Large intestine (tissue), 3 donors: ENCODE results near the gene RNF41. TPM values are rescaled to one million over a fixed set of nuclear protein-coding genes. Genes with fewer than 3 reads are reported as not detected.

Experiments used
- DNase-seq, 2 donors: peaks; one replicate each; pipeline versions ENCODE4 v3.0.0 to v3.0.0-alpha.2; 2013
- H3K27ac ChIP-seq: one replicate; pipeline ENCODE4 v1.5.1; 2013; ENCODE audit warnings: low read length
- H3K27me3 ChIP-seq: 2 replicates; pipeline ENCODE4 v1.6.1; 2013; ENCODE audit warnings: low read length; ENCODE audit not compliant: control insufficient read depth, insufficient read depth
- H3K36me3 ChIP-seq: 2 replicates; pipeline ENCODE4 v1.6.1; 2013; ENCODE audit warnings: low read length; ENCODE audit not compliant: control insufficient read depth, insufficient read depth
- H3K4me1 ChIP-seq: one replicate; pipeline ENCODE4 v1.6.1; 2013; ENCODE audit warnings: low read length; ENCODE audit not compliant: control insufficient read depth, insufficient read depth
- H3K4me3 ChIP-seq: one replicate; pipeline ENCODE4 v1.5.1; 2013; ENCODE audit warnings: low read length
- H3K9me3 ChIP-seq: one replicate; pipeline ENCODE4 v1.6.1; 2013; ENCODE audit warnings: mild to moderate bottlenecking, low read depth, low read length, moderate library complexity; ENCODE audit not compliant: control insufficient read depth
- WGBS: methylation state at CpG from one replicate; pipeline ENCODE4 v1.1.5; 2013; ENCODE audit warnings: low lambda C conversion rate; ENCODE audit not compliant: insufficient coverage; 5-methylcytosine and 5-hydroxymethylcytosine counted together
- polyA plus RNA-seq: library from polyadenylated mRNA; unstranded; fragments of 120-200 nt; gene quantifications from one replicate; pipeline ENCODE4 v1.2.1, GENCODE V29; 2013

The RNF41 gene
- polyA plus RNA-seq, 1 donor = 32.2 TPM

DNA sequence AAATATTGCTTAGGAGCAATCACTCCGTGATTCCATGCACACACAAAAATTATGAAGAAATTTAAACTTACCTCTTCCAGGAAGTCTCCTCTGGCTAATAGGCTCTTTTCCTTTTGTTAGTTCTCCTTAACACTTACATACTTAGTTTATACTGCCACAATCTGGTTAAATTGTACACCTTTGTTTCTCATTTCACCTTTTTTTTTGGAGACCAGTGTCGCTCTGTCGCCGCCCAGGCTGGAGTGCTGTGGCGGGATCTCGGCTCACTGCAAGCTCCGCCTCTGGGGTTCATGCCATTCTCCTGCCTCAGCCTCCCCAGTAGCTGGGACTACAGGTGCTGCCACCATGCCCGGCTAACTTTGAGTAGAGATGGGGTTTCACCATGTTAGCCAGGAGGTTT is 38.7 kb upstream of the RNF41 start:
- Histone ChIP-seq H3K36me3 (peaks cover 17% of the 10 kb centered on the region), H3K27ac (no peak overlapping the region), H3K4me1 (peaks cover 23% of the 10 kb centered on the region), H3K9me3 (no peaks in the 10 kb centered on the region), H3K4me3 (no peak overlapping the region), H3K27me3 (no peaks in the 10 kb centered on the region)
- DNase-seq = no peak
- WGBS = 86% methylated on average over 1 of the region's 8 CpGs

GRCh38 chr12:56258820-56259183 is 37.1 kb upstream of the RNF41 start:
- Histone ChIP-seq H3K27me3 (no peaks in the 10 kb centered on the region), H3K4me1 (peaks cover 23% of the 10 kb centered on the region), H3K36me3 (peaks cover 30% of the 10 kb centered on the region), H3K27ac (peak overlapping the region; percentile 93), H3K9me3 (no peaks in the 10 kb centered on the region), H3K4me3 (peak overlapping the region; percentile 77)
- WGBS = 72% methylated on average over 3 of the region's 9 CpGs
- DNase-seq = no peak

- H3K36me3 ChIP-seq = peaks cover 36% of the 10 kb centered on the region
- peak within 1 kb of the TSS; percentile 77 for H3K4me3 ChIP-seq
- no peaks in the 10 kb centered on the region for H3K9me3 ChIP-seq
- WGBS = no CpG with 5 or more reads among the region's 78 CpGs
- DNase-seq = peak; percentile 69 to 89
- H3K27ac ChIP-seq = peak within 1 kb of the TSS; percentile 93
- no peaks in the 10 kb centered on the region for H3K27me3 ChIP-seq
- peaks cover 23% of the 10 kb centered on the region for H3K4me1 ChIP-seq
Measured at GRCh38 chr12:56258068-56258819, 36.5 kb upstream of the RNF41 start, which contains the start of gene ANKRD52. Gene ANKRD52, minus strand, starts transcription at chr12:56258384. Its CDS starts 115 bp downstream, at chr12:56258269.

- no peaks in the 10 kb centered on the region for H3K27me3 ChIP-seq
- peak overlapping the region; percentile 69 for H3K4me3 ChIP-seq
- H3K27ac ChIP-seq = peak overlapping the region; percentile 61
- peaks cover 23% of the 10 kb centered on the region for H3K4me1 ChIP-seq
- H3K36me3 ChIP-seq = peaks cover 42% of the 10 kb centered on the region
- WGBS = no CpG with 5 or more reads among the region's 27 CpGs
- no peaks in the 10 kb centered on the region for H3K9me3 ChIP-seq
- peak in 1 of 2 donors; percentile 42 for DNase-seq
Measured at GRCh38 chr12:56257491-56258067, 35.9 kb upstream of the RNF41 start.

DNA sequence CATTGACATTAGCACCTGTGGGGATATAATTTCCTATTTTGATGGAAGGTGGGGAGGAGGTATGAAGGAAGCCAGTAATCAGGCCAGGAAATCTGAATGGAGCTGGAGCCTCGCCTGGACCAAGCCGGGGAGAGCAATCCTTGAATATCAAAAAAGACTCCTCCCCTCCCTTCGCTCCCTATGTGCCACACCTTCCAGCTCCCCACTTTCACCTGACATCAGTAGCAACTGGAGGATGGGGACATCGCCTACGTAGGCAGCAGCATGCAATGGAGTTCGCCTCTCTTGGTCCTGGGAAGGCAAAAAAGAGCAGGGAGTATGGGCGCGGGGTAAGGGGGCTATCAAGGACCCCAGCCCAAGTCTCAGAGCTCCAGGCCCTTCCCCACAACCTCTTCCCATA is 35.3 kb upstream of the RNF41 start:
- peaks cover 23% of the 10 kb centered on the region for H3K4me1 ChIP-seq
- no peak overlapping the region for H3K27ac ChIP-seq
- peaks cover 48% of the 10 kb centered on the region for H3K36me3 ChIP-seq
- DNase-seq = no peak
- WGBS = 70% methylated on average over 2 of the region's 8 CpGs
- peak overlapping the region; percentile 69 for H3K4me3 ChIP-seq
- H3K27me3 ChIP-seq = no peaks in the 10 kb centered on the region
- no peaks in the 10 kb centered on the region for H3K9me3 ChIP-seq

GRCh38 chr12:56256326-56256960 is 34.7 kb upstream of the RNF41 start:
- no peaks in the 10 kb centered on the region for H3K9me3 ChIP-seq
- DNase-seq = no peak
- no peak overlapping the region for H3K4me3 ChIP-seq
- no peaks in the 10 kb centered on the region for H3K27me3 ChIP-seq
- peaks cover 23% of the 10 kb centered on the region for H3K4me1 ChIP-seq
- H3K27ac ChIP-seq = no peak overlapping the region
- no CpG with 5 or more reads among the region's 4 CpGs for WGBS
- peaks cover 54% of the 10 kb centered on the region for H3K36me3 ChIP-seq

- H3K4me1 ChIP-seq = peaks cover 20% of the 10 kb centered on the region
- no peaks in the 10 kb centered on the region for H3K27me3 ChIP-seq
- no peaks in the 10 kb centered on the region for H3K9me3 ChIP-seq
- no peak overlapping the region for H3K27ac ChIP-seq
- DNase-seq = no peak
- no CpG with 5 or more reads among the region's 7 CpGs for WGBS
- peaks cover 60% of the 10 kb centered on the region for H3K36me3 ChIP-seq
- no peak overlapping the region for H3K4me3 ChIP-seq
Measured at GRCh38 chr12:56255671-56256070, 33.9 kb upstream of the RNF41 start.

DNA sequence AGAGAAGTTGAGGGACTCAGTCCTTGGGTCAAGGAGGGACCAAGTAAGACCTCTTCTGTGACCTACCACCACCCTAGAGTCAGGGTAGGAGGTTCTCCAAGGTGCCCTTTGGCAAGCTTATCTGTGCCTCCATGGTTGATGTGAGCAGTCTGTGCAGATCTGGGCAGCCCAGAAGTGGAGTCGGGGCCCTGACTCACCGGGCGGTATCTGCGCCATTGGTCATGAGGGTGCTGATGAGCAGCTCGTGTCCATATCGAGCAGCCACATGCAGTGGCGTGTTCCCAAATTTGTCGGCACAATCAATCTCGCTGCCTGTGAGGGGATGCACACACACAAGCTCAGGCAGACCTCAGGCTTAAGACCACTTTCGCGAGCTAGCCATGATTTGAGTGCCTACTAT is 31.4 kb upstream of the RNF41 start:
- Histone ChIP-seq H3K36me3 (peaks cover 81% of the 10 kb centered on the region), H3K9me3 (no peaks in the 10 kb centered on the region), H3K4me1 (peaks cover 13% of the 10 kb centered on the region), H3K27ac (no peak overlapping the region), H3K27me3 (no peaks in the 10 kb centered on the region), H3K4me3 (no peak overlapping the region)
- DNase-seq = no peak
- no CpG with 5 or more reads among the region's 11 CpGs for WGBS

- no CpG with 5 or more reads among the region's 3 CpGs for WGBS
- DNase-seq = no peak
- Histone ChIP-seq H3K27ac (no peak overlapping the region), H3K4me3 (no peak overlapping the region), H3K4me1 (peaks cover 13% of the 10 kb centered on the region), H3K9me3 (no peaks in the 10 kb centered on the region), H3K27me3 (no peaks in the 10 kb centered on the region), H3K36me3 (peaks cover 85% of the 10 kb centered on the region)
Measured at GRCh38 chr12:56252649-56253048, 30.9 kb upstream of the RNF41 start.

GRCh38 chr12:56248711-56249110 is 27.0 kb upstream of the RNF41 start:
- Histone ChIP-seq H3K4me1 (peaks cover 8% of the 10 kb centered on the region), H3K27ac (no peak overlapping the region), H3K4me3 (no peak overlapping the region), H3K9me3 (no peaks in the 10 kb centered on the region), H3K27me3 (no peaks in the 10 kb centered on the region), H3K36me3 (peaks cover 86% of the 10 kb centered on the region)
- no peak for DNase-seq
- WGBS = no CpG with 5 or more reads among the region's 8 CpGs
